ENCODE data around the gene ARRB1. TPM values are rescaled to one million over a fixed set of nuclear protein-coding genes. Genes with fewer than 3 reads are reported as not detected.

Gene ARRB1
- total and polyA plus RNA-seq, 9 of the 15 experiments (the other 6 are each of a cell fraction or from before 2014, with no cell fraction given): 6.6 to 45.4 (median 28.5) TPM

GRCh38 chr11:75271730-75272129 is 79.7 kb downstream of the ARRB1 start:
- no TSS peak for BruUV-seq (replicated peaks)
- in situ Hi-C loops (cut with MboI) (no loop called here), intact Hi-C loops (cut with micrococcal nuclease) (no loop called here)
- Histone ChIP-seq H3K4me1 (replicated peaks in 1 of 2; ENCODE audit: control insufficient read depth in 2 of 2, insufficient read depth in 2 of 2, low read length in 2 of 2) (peaks cover 0 to 11% of the 10 kb centered on the region in 2 experiments; a peak in 2 of 5 replicates), H3K4me3 (no peak overlapping the region), H4K20me1 (replicated peaks; ENCODE audit: control insufficient read depth, insufficient read depth, low read length) (no peaks in the 10 kb centered on the region), H3K9me3 (replicated peaks; ENCODE audit: control insufficient read depth, insufficient read depth, low read depth, low read length) (no peaks in the 10 kb centered on the region), H3K36me3 (ENCODE audit: control insufficient read depth, insufficient read depth, low read length) (peaks cover 56% of the 10 kb centered on the region), H3K27me3 (ENCODE audit: control insufficient read depth in 2 of 2, insufficient read depth in 2 of 2, low read length in 2 of 2) (no peaks in the 10 kb centered on the region), H3K79me2 (ENCODE audit: control insufficient read depth, insufficient read depth, low read length) (no peaks in the 10 kb centered on the region), H3K4me2 (ENCODE audit: insufficient read depth, low read length) (no peak overlapping the region), H3K9ac (ENCODE audit: insufficient read depth in 1 of 2, low read depth in 2 of 2, low read length in 2 of 2) (no peak overlapping the region), H2AFZ (ENCODE audit: low read depth, low read length) (no peak overlapping the region), H3K9me1 (ENCODE audit: control insufficient read depth, insufficient read depth, low read length) (peaks cover 6% of the 10 kb centered on the region), H3K27ac (ENCODE audit: extremely low read depth, low read depth, low read length) (no peak overlapping the region)
- ChIA-PET POLR2A (interaction anchor here (0.8 kb wide), 1 partner anchor 566 kb away, joined by 3 read pairs; no protein-coding TSS in a partner anchor), CTCF (ENCODE audit: low intra/inter-chr PET ratio) (interaction anchor here (1.9 kb wide), 1 partner anchor 342 kb away, joined by 6 read pairs; no protein-coding TSS in a partner anchor)
- 52% methylated on average over 6 of the region's 6 CpGs for WGBS (ENCODE audit: insufficient coverage, low coverage, missing lambda C conversion rate)
- ATAC-seq: no peak
- no peak for FAIRE-seq
- DNase-seq (ENCODE audit: extremely low read depth in 1 of 4, low spot score in 3 of 4): no peak
- no peak for TF ChIP-seq ZNF518B (CRISPR knock-in tag; IDR thresholded peaks at IDR 0.05)
- TF ChIP-seq PRDM10 (IDR thresholded peaks at IDR 0.05; ENCODE audit: partially characterized antibody): no peak
- no peak for TF ChIP-seq TFE3 (CRISPR knock-in tag; IDR thresholded peaks at IDR 0.05)
- TF ChIP-seq IRF2 (CRISPR knock-in tag; IDR thresholded peaks at IDR 0.05): no peak
- no peak for TF ChIP-seq SMAD1 (IDR thresholded peaks at IDR 0.05; ENCODE audit: low read depth, low read length, partially characterized antibody)
- TF ChIP-seq ZNF280B (CRISPR knock-in tag; IDR thresholded peaks at IDR 0.05): no peak
- no peak for TF ChIP-seq NR3C1 (CRISPR knock-in tag; IDR thresholded peaks at IDR 0.05)
- TF ChIP-seq ZNF311 (CRISPR knock-in tag; IDR thresholded peaks at IDR 0.05): no peak
- TF ChIP-seq ELF1 (tag; IDR thresholded peaks at IDR 0.05): no peak
- no peak for TF ChIP-seq RBM39 (optimal IDR thresholded peaks at IDR 0.05; ENCODE audit: low read depth, low read length)
- no peak for TF ChIP-seq EZH2 (IDR thresholded peaks at IDR 0.05; ENCODE audit: borderline replicate concordance, low read depth, low read length)
